ENCODE data around the gene CYP2F1.

Gene CYP2F1

GRCh38 chr19:41175801-41176777, 61.9 kb downstream of the CYP2F1 start:
- DNase-seq (ENCODE audit: low read depth in 2 of 2): peak; percentile 51 to 55

Data from fibroblast of skin of left quadriceps (primary cell).